ENCODE results near the gene RC3H2.
"Not testable (repeated sequence)": the region's sequence is repeated elsewhere in the genome, so short reads cannot be mapped to it uniquely, and the experiment has no call there.

The RC3H2 gene

DNA sequence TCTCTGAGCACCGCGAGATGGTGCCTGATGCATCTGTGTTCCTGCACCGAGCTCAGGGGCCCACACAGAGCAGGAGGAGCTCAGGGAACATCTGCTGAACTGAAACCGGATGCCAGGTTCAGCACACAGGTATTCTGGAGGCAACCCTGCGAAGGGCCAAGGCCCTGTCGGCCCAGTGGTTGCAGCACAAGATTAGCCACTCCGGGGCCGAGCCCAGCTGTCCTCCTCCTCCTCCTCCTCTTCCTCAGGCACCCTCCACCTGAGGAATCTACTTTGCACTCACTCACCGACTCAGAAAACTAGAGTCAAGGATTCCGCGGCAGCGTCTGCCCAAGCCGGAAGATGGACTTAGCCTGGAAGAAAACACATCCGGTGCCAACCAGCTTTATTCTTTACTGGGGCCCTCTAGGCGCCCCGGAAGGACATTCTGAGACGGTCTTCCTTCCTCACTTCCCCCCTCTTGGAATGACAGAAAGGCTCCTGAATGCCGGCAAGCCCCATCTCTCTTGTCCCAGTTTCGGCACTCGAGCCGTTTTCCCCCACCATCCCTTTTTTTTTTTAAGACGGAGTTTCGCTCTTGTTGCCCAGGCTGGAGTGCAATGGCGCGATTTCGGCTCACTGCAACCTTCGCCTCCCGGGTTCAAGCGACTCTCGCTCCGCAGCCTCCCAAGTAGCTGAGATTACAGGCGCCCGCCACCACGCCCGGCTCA, 8.0 kb upstream of the RC3H2 start, which contains the start of gene ZBTB6:
Gene ZBTB6 (minus strand): TSS at position 360 of the 710 bp plus-strand sequence. CDS start 1,251 bp downstream, outside the sequence.
- peak; percentile 87 for DNase-seq

DNA sequence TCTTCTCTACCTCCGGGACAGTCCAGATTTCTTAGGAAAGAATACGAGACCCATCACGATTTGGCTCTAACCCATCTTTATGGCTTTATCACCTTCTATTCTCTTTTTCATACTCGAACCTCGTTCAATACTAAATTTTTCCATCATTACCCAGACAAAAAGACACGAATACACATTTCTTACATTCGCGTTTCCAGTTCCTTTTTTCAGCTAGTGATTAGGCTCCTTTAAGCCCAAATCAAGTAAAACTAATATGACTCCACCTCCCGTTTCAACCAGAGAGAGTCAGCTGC, 7.5 kb upstream of the RC3H2 start:
- DNase-seq = no peak

- DNase-seq = not testable (repeated sequence)
Observed at GRCh38 chr9:122906122-122906521, 963 bp upstream of the RC3H2 start.

- DNase-seq = peak; percentile 46
Observed at GRCh38 chr9:122904466-122904822, 715 bp downstream of the RC3H2 start.

GRCh38 chr9:122900791-122901190, 4.4 kb downstream of the RC3H2 start:
- DNase-seq = no peak

DNA sequence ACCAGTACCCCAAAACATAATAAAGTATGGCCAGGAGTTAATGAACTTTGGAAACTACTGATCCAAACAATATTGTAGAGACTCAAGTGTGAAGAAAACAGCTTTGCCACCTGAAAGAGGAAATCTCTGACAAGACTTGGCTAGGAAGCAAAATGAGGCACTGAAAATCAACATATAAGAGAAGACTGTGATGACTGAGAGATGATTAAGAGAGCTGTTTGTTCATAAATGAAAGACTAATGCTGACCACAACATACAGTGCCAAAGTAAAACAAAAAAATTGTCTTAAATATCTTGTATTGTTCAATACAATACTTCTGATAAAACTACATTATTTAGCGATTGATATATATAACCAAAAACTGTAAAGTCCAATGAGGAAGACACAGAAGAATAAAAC, 7.2 kb downstream of the RC3H2 start:
- DNase-seq = no peak

GRCh38 chr9:122888480-122888879, 16.7 kb downstream of the RC3H2 start:
- DNase-seq = no peak

- no peak for DNase-seq
Observed at GRCh38 chr9:122883125-122883524, 22.0 kb downstream of the RC3H2 start.

- no peak for DNase-seq
Observed at GRCh38 chr9:122879443-122879842, 25.7 kb downstream of the RC3H2 start.

- DNase-seq = no peak
Observed at GRCh38 chr9:122875523-122875922, 29.6 kb downstream of the RC3H2 start.

DNA sequence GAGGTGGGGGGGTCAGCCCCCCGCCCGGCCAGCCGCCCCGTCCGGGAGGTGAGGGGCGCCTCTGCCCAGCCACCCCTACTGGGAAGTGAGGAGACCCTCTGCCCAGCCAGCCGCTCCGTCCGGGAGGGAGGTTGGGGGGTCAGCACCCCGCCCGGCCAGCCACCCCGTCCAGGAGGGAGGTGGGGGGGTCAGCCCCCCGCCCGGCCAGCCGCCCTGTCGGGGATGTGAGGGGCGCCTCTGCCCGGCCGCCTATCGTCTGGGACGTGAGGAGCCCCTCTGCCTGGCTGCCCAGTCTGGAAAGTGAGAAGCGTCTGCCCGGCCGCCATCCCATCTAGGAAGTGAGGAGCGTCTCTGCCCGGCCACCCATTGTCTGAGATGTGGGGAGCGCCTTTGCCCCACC, 37.9 kb downstream of the RC3H2 start:
- DNase-seq = not testable (repeated sequence)

- no peak for DNase-seq
Observed at GRCh38 chr9:122866079-122866478, 39.1 kb downstream of the RC3H2 start.

DNA sequence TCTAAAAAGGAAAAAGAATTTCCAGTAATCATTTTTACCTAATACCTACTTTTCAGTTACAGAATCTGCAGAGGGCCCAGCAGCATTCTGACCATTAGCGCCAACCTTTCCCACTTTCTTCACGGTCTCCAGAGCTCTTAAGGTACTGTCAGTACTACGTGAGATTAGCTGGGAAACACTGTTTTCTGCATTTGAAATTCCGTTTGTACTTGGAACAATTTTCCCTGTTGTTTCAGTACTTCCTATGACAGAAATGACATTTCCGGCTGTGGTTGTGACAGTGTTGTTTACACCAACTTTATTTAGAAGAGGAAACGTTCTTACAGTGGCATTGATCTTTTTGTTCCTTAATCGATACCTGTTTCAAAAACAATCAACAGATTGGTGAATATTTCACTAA, 39.9 kb downstream of the RC3H2 start:
- DNase-seq = no peak

DNA sequence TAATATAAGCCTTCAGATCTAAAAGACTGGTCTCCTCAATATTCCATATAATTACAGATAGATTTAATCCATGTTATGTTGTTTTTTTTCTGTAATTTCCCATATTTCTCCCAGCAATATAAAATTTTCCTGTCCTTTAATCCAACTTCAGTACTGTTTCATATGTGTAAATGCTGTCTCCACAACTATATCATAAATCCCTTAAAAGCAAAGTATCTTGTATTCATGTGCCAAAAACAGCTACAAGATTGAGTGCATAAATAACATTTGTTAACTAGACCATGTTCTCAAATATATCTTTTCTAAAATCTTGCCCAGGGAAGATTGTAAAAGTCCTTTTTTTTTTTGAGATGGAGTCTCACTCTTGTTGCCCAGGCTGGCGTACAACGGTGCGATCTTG, 41.8 kb downstream of the RC3H2 start:
- no peak for DNase-seq

GRCh38 chr9:122860319-122861142, 44.6 kb downstream of the RC3H2 start:
- no peak for DNase-seq

GRCh38 chr9:122857815-122858214, 47.3 kb downstream of the RC3H2 start:
- DNase-seq = no peak

DNA sequence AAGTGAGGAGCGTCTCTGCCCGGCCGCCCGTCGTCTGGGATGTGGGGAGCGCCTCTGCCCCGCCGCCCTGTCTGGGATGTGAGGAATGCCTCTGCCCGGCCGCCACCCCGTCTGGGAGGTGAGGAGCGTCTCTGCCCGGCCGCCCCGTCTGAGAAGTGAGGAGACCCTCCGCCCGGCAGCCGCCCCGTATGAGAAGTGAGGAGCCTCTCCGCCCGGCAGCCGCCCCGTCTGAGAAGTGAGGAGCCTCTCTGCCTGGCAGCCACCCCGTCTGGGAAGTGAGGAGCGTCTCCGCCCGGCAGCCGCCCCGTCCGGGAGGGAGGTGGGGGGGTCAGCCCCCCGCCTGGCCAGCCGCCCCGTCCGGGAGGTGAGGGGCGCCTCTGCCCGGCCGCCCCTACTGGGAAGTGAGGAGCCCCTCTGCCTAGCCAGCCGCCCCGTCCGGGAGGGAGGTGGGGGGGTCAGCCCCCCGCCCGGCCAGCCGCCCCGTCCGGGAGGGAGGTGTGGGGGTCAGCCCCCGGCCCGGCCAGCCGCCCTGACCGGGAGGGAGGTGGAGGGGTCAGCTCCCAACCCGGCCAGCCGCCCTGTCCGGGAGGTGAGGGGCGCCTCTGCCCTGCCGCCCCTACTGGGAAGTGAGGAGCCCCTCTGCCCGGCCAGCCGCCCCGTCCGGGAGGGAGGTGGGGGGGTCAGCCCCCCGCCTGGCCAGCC, 52.9 kb downstream of the RC3H2 start:
- not testable (repeated sequence) for DNase-seq

GRCh38 chr9:122848256-122848943, 56.8 kb downstream of the RC3H2 start:
- DNase-seq = no peak

- no peak for DNase-seq
Observed at GRCh38 chr9:122846371-122846940, 58.7 kb downstream of the RC3H2 start.

DNA sequence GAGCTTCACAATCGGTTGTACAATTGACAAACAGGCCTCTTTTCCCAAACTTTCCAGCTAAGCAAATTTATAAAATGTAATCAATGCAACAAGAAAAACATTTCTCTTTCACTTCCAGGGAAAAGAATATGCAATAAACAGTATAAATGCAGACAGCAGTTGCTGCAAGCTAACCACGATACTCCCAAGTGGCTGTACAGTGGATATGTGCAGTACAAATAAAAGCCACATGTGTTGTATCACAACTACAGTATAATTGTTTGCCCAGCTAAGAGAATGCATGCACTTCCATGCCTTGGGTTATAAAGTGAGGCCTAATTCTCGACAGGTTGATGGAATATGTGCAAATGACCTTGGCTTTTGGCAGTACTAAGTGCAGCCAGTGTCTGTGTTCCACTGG, 60.0 kb downstream of the RC3H2 start:
- no peak for DNase-seq

DNA sequence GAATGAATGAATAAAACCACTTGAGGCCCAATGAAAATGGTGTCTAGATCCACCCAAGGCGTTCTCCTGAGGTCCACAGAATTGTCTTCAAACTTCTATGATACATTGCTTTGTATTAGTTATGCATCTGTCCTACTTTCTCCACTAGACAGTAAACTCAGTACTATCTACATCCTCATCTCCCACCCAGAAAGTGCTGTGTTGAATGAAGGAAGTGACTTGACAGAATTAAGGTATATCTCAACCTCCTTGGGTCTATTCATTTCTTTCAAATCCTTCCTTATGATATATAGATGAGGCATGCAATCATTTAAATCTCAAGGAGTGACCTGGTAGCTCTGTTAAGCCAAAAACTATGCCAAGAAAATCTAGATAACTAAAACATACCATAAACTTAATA, 61.0 kb downstream of the RC3H2 start:
- no peak for DNase-seq

- DNase-seq = no peak
Observed at GRCh38 chr9:122841501-122841900, 63.7 kb downstream of the RC3H2 start.

DNA sequence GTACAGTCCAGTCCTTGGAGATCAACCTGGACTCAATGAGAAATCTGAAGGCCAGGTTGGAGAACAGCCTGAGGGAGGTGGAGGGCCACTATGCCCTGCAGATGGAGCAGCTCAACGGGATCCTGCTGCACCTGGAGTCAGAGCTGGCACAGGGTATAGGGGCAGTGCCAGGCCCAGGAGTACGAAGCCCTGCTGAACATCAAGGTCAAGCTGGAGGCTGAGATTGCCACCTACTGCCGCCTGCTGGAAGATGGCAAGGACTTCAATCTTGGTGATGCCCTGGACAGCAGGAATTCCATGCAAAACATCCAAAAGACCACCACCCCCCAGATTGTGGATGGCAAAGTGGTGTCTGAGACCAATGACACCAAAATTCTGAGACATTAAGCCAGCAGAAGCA, 66.7 kb downstream of the RC3H2 start:
- DNase-seq = not testable (repeated sequence)
